Stimulated activated CD8-positive, alpha-beta memory T cell treated with anti-CD3 and anti-CD28 coated beads, Interleukin-7, amount 100 ng/mL, for 4 hours (primary cell): Measurements from ENCODE around the gene INMT.
"Not testable (repeated sequence)": the region's sequence is repeated elsewhere in the genome, so short reads cannot be mapped to it uniquely, and the experiment has no call there.

Experiments used
- DNase-seq, 2 donors: peaks; one replicate each; pipeline ENCODE4 v3.0.0-alpha.2; 2020; ENCODE audit warnings: low read depth in 2 of 2

Gene INMT

GRCh38 chr7:30751696-30752273 is at the start of gene INMT:
Gene INMT (plus strand): TSS chr7:30752135. CDS start chr7:30752151, 16 bp downstream.
- DNase-seq = no peak

- no peak for DNase-seq
These were observed 49.7 kb upstream of the INMT start for GRCh38 chr7:30702200-30702599.

GRCh38 chr7:30703756-30704155 is 48.2 kb upstream of the INMT start:
- no peak for DNase-seq

GRCh38 chr7:30705008-30705407 is 46.9 kb upstream of the INMT start:
- DNase-seq = no peak

GRCh38 chr7:30705596-30705995 is 46.3 kb upstream of the INMT start:
- DNase-seq = no peak

GRCh38 chr7:30706316-30706715 is 45.6 kb upstream of the INMT start:
- DNase-seq = no peak

GRCh38 chr7:30706908-30707307 is 45.0 kb upstream of the INMT start:
- DNase-seq = no peak

GRCh38 chr7:30707391-30708357 is 44.3 kb upstream of the INMT start:
- DNase-seq = no peak

GRCh38 chr7:30708412-30708811 is 43.5 kb upstream of the INMT start:
- DNase-seq = no peak

GRCh38 chr7:30708983-30709382 is 43.0 kb upstream of the INMT start:
- DNase-seq = no peak

- no peak for DNase-seq
These were observed 42.4 kb upstream of the INMT start for GRCh38 chr7:30709549-30709948.

- no peak for DNase-seq
These were observed 41.3 kb upstream of the INMT start for GRCh38 chr7:30710669-30711068.

GRCh38 chr7:30713392-30713791 is 38.5 kb upstream of the INMT start:
- DNase-seq = no peak

- no peak for DNase-seq
These were observed 37.8 kb upstream of the INMT start for GRCh38 chr7:30714129-30714528.

- no peak for DNase-seq
These were observed 34.8 kb upstream of the INMT start for GRCh38 chr7:30717181-30717580.

- DNase-seq = not testable (repeated sequence)
These were observed 32.5 kb upstream of the INMT start for GRCh38 chr7:30719434-30719833.

GRCh38 chr7:30721211-30721610 is 30.7 kb upstream of the INMT start:
- no peak for DNase-seq

GRCh38 chr7:30722187-30722586 is 29.7 kb upstream of the INMT start:
- no peak for DNase-seq

GRCh38 chr7:30722671-30723070 is 29.3 kb upstream of the INMT start:
- no peak for DNase-seq

- no peak for DNase-seq
These were observed 28.2 kb upstream of the INMT start for GRCh38 chr7:30723776-30724175.

GRCh38 chr7:30726296-30727006 is 25.5 kb upstream of the INMT start:
- no peak for DNase-seq
